ENCODE results near the gene PCDHB10. TPM values are rescaled to one million over a fixed set of nuclear protein-coding genes. Genes with fewer than 3 reads are reported as not detected.

Gene PCDHB10
- total and polyA plus RNA-seq, 9 donors: 2.7 to 5.2 (median 3.1) TPM

GRCh38 chr5:141236516-141237313 lies 44.6 kb downstream of the PCDHB10 start:
- WGBS, 3 donors: 17 to 22% (median 17%) methylated on average over 28 to 32 of the region's 32 CpGs
- no peak for DNase-seq
- intact Hi-C loops (cut with DNase I): loop anchor here in 1 of 4 donors (10.0 kb wide), 1 partner anchor 388 kb away; no protein-coding TSS in a partner anchor
- H3K4me1 ChIP-seq (ENCODE audit: insufficient read depth): no peaks in the 10 kb centered on the region
- no peak overlapping the region for H3K27ac ChIP-seq
- TF ChIP-seq EP300 (IDR thresholded peaks at IDR 0.05) (no peak), POLR2A (IDR thresholded peaks at IDR 0.05) (no peak), CTCF (IDR thresholded peaks at IDR 0.05) (no peak)
- H3K4me3 ChIP-seq: no peak overlapping the region
- peaks cover 10 to 49% of the 10 kb centered on the region in 2 donors for H3K9me3 ChIP-seq
- no peaks in the 10 kb centered on the region for H3K27me3 ChIP-seq
- H3K36me3 ChIP-seq: no peaks in the 10 kb centered on the region

- 16 to 25% (median 22%) methylated on average over 23 to 43 of the region's 43 CpGs for WGBS, 3 donors
- intact Hi-C loops (cut with DNase I): loop anchor here in 1 of 4 donors (10.0 kb wide), 1 partner anchor 323 kb away; no protein-coding TSS in a partner anchor
- H3K27ac ChIP-seq: no peak overlapping the region
Observed at GRCh38 chr5:141241496-141241895, 49.3 kb downstream of the PCDHB10 start.

More at GRCh38 chr5:141241496-141241895, 49.3 kb downstream of the PCDHB10 start:
- Histone ChIP-seq H3K36me3 (no peaks in the 10 kb centered on the region), H3K4me3 (no peak overlapping the region), H3K4me1 (ENCODE audit: insufficient read depth) (no peaks in the 10 kb centered on the region), H3K9me3 (peaks cover 10 to 45% of the 10 kb centered on the region in 2 donors), H3K27me3 (no peaks in the 10 kb centered on the region)
- no peak for DNase-seq
- TF ChIP-seq CTCF (IDR thresholded peaks at IDR 0.05) (no peak), POLR2A (IDR thresholded peaks at IDR 0.05) (no peak), EP300 (IDR thresholded peaks at IDR 0.05) (no peak)

Other genes with a start within 250 kb of the PCDHB10 start
Only the 30 nearest of the 37 such genes appear.
- under 1 TPM in 2 of 7 donors, not detected in 5; 0.03 to 0.34 TPM for gene PCDHB1, start 141.0 kb upstream of the PCDHB10 start, total RNA-seq
- not detected for gene PCDHB1, start 141.0 kb upstream of the PCDHB10 start, polyA plus RNA-seq
- 1 to 10 TPM; 1.9 to 4.0 (median 3.3) TPM for gene PCDHB2, start 97.7 kb upstream of the PCDHB10 start, total RNA-seq
- 1 to 10 TPM; 1.7 to 2.5 TPM for gene PCDHB2, start 97.7 kb upstream of the PCDHB10 start, polyA plus RNA-seq
- 1 to 10 TPM; 2.5 to 4.1 (median 3.2) TPM for gene PCDHB3, start 91.9 kb upstream of the PCDHB10 start, total RNA-seq
- gene PCDHB3, start 91.9 kb upstream of the PCDHB10 start, polyA plus RNA-seq: 1 to 10 TPM; 1.4 to 2.3 TPM
- 10 to 100 TPM in 1 of 7 donors, 1 to 10 TPM in 6; 2.5 to 12.6 (median 6.9) TPM for gene PCDHB4, start 70.5 kb upstream of the PCDHB10 start, total RNA-seq
- 1 to 10 TPM; 4.2 to 5.0 TPM for gene PCDHB4, start 70.5 kb upstream of the PCDHB10 start, polyA plus RNA-seq
- 10 to 100 TPM in 5 of 7 donors, 1 to 10 TPM in 2; 7.3 to 16.2 (median 12.7) TPM for gene PCDHB5, start 57.1 kb upstream of the PCDHB10 start, total RNA-seq
- 1 to 10 TPM; 7.4 to 8.6 TPM for gene PCDHB5, start 57.1 kb upstream of the PCDHB10 start, polyA plus RNA-seq
- gene PCDHB6, start 42.3 kb upstream of the PCDHB10 start, total RNA-seq: 1 to 10 TPM in 6 of 7 donors, under 1 TPM in 1; 0.34 to 2.4 (median 2.0) TPM
- gene PCDHB6, start 42.3 kb upstream of the PCDHB10 start, polyA plus RNA-seq: 1 to 10 TPM; 1.1 TPM
- 1 to 10 TPM; 1.4 to 5.1 (median 4.0) TPM for gene PCDHB7, start 19.7 kb upstream of the PCDHB10 start, total RNA-seq
- 1 to 10 TPM; 2.2 to 3.0 TPM for gene PCDHB7, start 19.7 kb upstream of the PCDHB10 start, polyA plus RNA-seq
- gene PCDHB8, start 14.6 kb upstream of the PCDHB10 start, total RNA-seq: 1 to 10 TPM; 1.2 to 5.8 (median 2.9) TPM
- 1 to 10 TPM in 1 of 2 donors, under 1 TPM in 1; 0.42 to 1.2 TPM for gene PCDHB8, start 14.6 kb upstream of the PCDHB10 start, polyA plus RNA-seq
- 10 to 100 TPM in 2 of 7 donors, 1 to 10 TPM in 5; 5.6 to 11.1 (median 6.9) TPM for gene PCDHB16, start 10.0 kb upstream of the PCDHB10 start, total RNA-seq
- gene PCDHB16, start 10.0 kb upstream of the PCDHB10 start, polyA plus RNA-seq: 1 to 10 TPM; 3.1 to 4.2 TPM
- gene PCDHB9, start 5.2 kb upstream of the PCDHB10 start, total RNA-seq: 1 to 10 TPM; 2.0 to 5.4 (median 3.8) TPM
- 1 to 10 TPM; 1.5 to 3.3 TPM for gene PCDHB9, start 5.2 kb upstream of the PCDHB10 start, polyA plus RNA-seq
- 1 to 10 TPM; 2.5 to 9.2 (median 6.0) TPM for gene PCDHB11, start 7.3 kb downstream of the PCDHB10 start, total RNA-seq
- gene PCDHB11, start 7.3 kb downstream of the PCDHB10 start, polyA plus RNA-seq: 1 to 10 TPM; 1.8 to 3.2 TPM
- 1 to 10 TPM; 2.8 to 8.8 (median 6.9) TPM for gene PCDHB12, start 16.4 kb downstream of the PCDHB10 start, total RNA-seq
- gene PCDHB12, start 16.4 kb downstream of the PCDHB10 start, polyA plus RNA-seq: 1 to 10 TPM; 2.8 to 2.9 TPM
- 1 to 10 TPM; 3.9 to 5.9 (median 4.5) TPM for gene PCDHB13, start 21.6 kb downstream of the PCDHB10 start, total RNA-seq
- gene PCDHB13, start 21.6 kb downstream of the PCDHB10 start, polyA plus RNA-seq: 1 to 10 TPM; 1.3 to 3.1 TPM
- gene PCDHB14, start 31.0 kb downstream of the PCDHB10 start, total RNA-seq: 1 to 10 TPM; 3.8 to 7.2 (median 5.4) TPM
- 1 to 10 TPM; 3.8 to 4.5 TPM for gene PCDHB14, start 31.0 kb downstream of the PCDHB10 start, polyA plus RNA-seq
- 10 to 100 TPM in 4 of 7 donors, 1 to 10 TPM in 3; 3.4 to 17.0 (median 10.3) TPM for gene PCDHB15, start 53.0 kb downstream of the PCDHB10 start, total RNA-seq
- gene PCDHB15, start 53.0 kb downstream of the PCDHB10 start, polyA plus RNA-seq: 1 to 10 TPM; 6.7 to 8.2 TPM
- gene SLC25A2, start 111.7 kb downstream of the PCDHB10 start, total RNA-seq: 1 to 10 TPM in 1 of 7 donors, under 1 TPM in 3, not detected in 3; 0.40 to 1.4 (median 0.54) TPM
- under 1 TPM in 1 of 2 donors, not detected in 1; 0.10 TPM for gene SLC25A2, start 111.7 kb downstream of the PCDHB10 start, polyA plus RNA-seq
- 100 to 1,000 TPM in 4 of 7 donors, 10 to 100 TPM in 3; 65.1 to 141 (median 102) TPM for gene TAF7, start 128.4 kb downstream of the PCDHB10 start, total RNA-seq
- 100 to 1,000 TPM in 1 of 2 donors, 10 to 100 TPM in 1; 96.4 to 136 TPM for gene TAF7, start 128.4 kb downstream of the PCDHB10 start, polyA plus RNA-seq
- gene PCDHGA1, start 138.2 kb downstream of the PCDHB10 start, total RNA-seq: 1 to 10 TPM in 3 of 7 donors, under 1 TPM in 4; 0.72 to 2.8 (median 1.00) TPM
- under 1 TPM; 0.29 to 0.90 TPM for gene PCDHGA1, start 138.2 kb downstream of the PCDHB10 start, polyA plus RNA-seq
- 10 to 100 TPM in 5 of 7 donors, 1 to 10 TPM in 2; 7.3 to 13.5 (median 12.0) TPM for gene PCDHGA2, start 146.4 kb downstream of the PCDHB10 start, total RNA-seq
- 1 to 10 TPM; 3.0 to 5.4 TPM for gene PCDHGA2, start 146.4 kb downstream of the PCDHB10 start, polyA plus RNA-seq
- gene PCDHGA3, start 151.5 kb downstream of the PCDHB10 start, total RNA-seq: 1 to 10 TPM; 5.3 to 8.6 (median 5.9) TPM
- gene PCDHGA3, start 151.5 kb downstream of the PCDHB10 start, polyA plus RNA-seq: 1 to 10 TPM; 1.9 to 2.9 TPM
- 1 to 10 TPM; 3.7 to 9.3 (median 5.5) TPM for gene PCDHGB1, start 157.7 kb downstream of the PCDHB10 start, total RNA-seq
- gene PCDHGB1, start 157.7 kb downstream of the PCDHB10 start, polyA plus RNA-seq: 1 to 10 TPM; 1.1 to 1.4 TPM
- 1 to 10 TPM; 4.4 to 8.2 (median 6.6) TPM for gene PCDHGA4, start 162.7 kb downstream of the PCDHB10 start, total RNA-seq
- 1 to 10 TPM; 1.2 to 3.8 TPM for gene PCDHGA4, start 162.7 kb downstream of the PCDHB10 start, polyA plus RNA-seq
- gene PCDHGB2, start 167.6 kb downstream of the PCDHB10 start, total RNA-seq: 10 to 100 TPM in 2 of 7 donors, 1 to 10 TPM in 5; 4.5 to 11.9 (median 9.3) TPM
- 1 to 10 TPM; 1.9 to 4.3 TPM for gene PCDHGB2, start 167.6 kb downstream of the PCDHB10 start, polyA plus RNA-seq
- gene PCDHGA5, start 171.8 kb downstream of the PCDHB10 start, total RNA-seq: 1 to 10 TPM; 4.5 to 9.5 (median 6.4) TPM
- 1 to 10 TPM; 1.7 to 3.2 TPM for gene PCDHGA5, start 171.8 kb downstream of the PCDHB10 start, polyA plus RNA-seq
- 1 to 10 TPM; 4.1 to 8.6 (median 5.6) TPM for gene PCDHGB3, start 177.9 kb downstream of the PCDHB10 start, total RNA-seq
- 1 to 10 TPM; 1.1 to 2.1 TPM for gene PCDHGB3, start 177.9 kb downstream of the PCDHB10 start, polyA plus RNA-seq
- gene PCDHGA6, start 181.5 kb downstream of the PCDHB10 start, total RNA-seq: 10 to 100 TPM in 3 of 7 donors, 1 to 10 TPM in 4; 6.7 to 14.5 (median 8.7) TPM
- 1 to 10 TPM; 3.6 to 4.2 TPM for gene PCDHGA6, start 181.5 kb downstream of the PCDHB10 start, polyA plus RNA-seq
- gene PCDHGA7, start 190.4 kb downstream of the PCDHB10 start, total RNA-seq: 1 to 10 TPM; 4.2 to 8.6 (median 5.8) TPM
- 1 to 10 TPM; 1.3 to 2.3 TPM for gene PCDHGA7, start 190.4 kb downstream of the PCDHB10 start, polyA plus RNA-seq
- gene PCDHGB4, start 195.3 kb downstream of the PCDHB10 start, total RNA-seq: 10 to 100 TPM in 1 of 7 donors, 1 to 10 TPM in 6; 6.0 to 12.0 (median 8.8) TPM
- gene PCDHGB4, start 195.3 kb downstream of the PCDHB10 start, polyA plus RNA-seq: 1 to 10 TPM; 2.1 to 3.1 TPM
- gene PCDHGA8, start 200.3 kb downstream of the PCDHB10 start, total RNA-seq: 1 to 10 TPM; 2.9 to 7.6 (median 3.8) TPM
- under 1 TPM; 0.37 to 0.41 TPM for gene PCDHGA8, start 200.3 kb downstream of the PCDHB10 start, polyA plus RNA-seq
- gene PCDHGB5, start 205.6 kb downstream of the PCDHB10 start, total RNA-seq: 10 to 100 TPM; 13.2 to 19.7 (median 18.2) TPM
- 1 to 10 TPM; 4.5 to 8.2 TPM for gene PCDHGB5, start 205.6 kb downstream of the PCDHB10 start, polyA plus RNA-seq

Measured in ovary (tissue), 9 donors.